H1 (cell line): ENCODE measurements around the gene RBBP8. TPM values are rescaled to one million over a fixed set of nuclear protein-coding genes. Genes with fewer than 3 reads are reported as not detected.

ENCODE experiments used
- GABPA ChIP-seq: IDR thresholded peaks from 2 replicates; pipeline ENCODE4 v1.6.1; 2011; ENCODE audit warnings: mild to moderate bottlenecking, low read length, moderate library complexity, borderline replicate concordance; ENCODE audit not compliant: insufficient read depth
- SIRT6 ChIP-seq: IDR thresholded peaks from one replicate; pipeline ENCODE4 v1.7.1; 2012; ENCODE audit warnings: low read length, inconsistent platforms
- TAF7 ChIP-seq: optimal IDR thresholded peaks from 2 replicates; pipeline ENCODE3; 2011; ENCODE audit warnings: low read depth, mild to moderate bottlenecking, inconsistent platforms, low read length, moderate library complexity, borderline replicate concordance
- USF2 ChIP-seq: IDR thresholded peaks from 2 replicates; pipeline ENCODE4 v1.6.1; 2011; ENCODE audit warnings: low read length, improper control_type of control experiment
- polyA plus RNA-seq, 7 experiments: library from polyadenylated mRNA; depleted of rRNA in 3 of 7; stranded (reverse) in 5 of 7; unstranded in 2 of 7; fragments of >200 nt in 5 of 7; fragments of 200-250 nt in 2 of 7; gene quantifications; 1 replicate in 5 of 7; 2 replicates in 1 of 7; 4 replicates in 1 of 7; pipeline versions ENCODE4 v1.2.1 to v1.2.3, GENCODE V29; 2011 to 2013; ENCODE audit warnings: missing spikeins in 2 of 7, mixed read lengths in 2 of 7
- total RNA-seq: library from RNA; stranded (reverse); fragmentation: NEBNext Ultra II Directional; extraction: Animal tissue kit (Norgen Biotek cat#: 25700); gene quantifications from 2 replicates; pipeline ENCODE4 v1.2.1, GENCODE V29; 2021

Gene RBBP8
- total and polyA plus RNA-seq, 2 of the 8 experiments (the other 6 are each of a cell fraction or from before 2014, with no cell fraction given), result 16.1 to 65.8 TPM

- TF ChIP-seq USF2 (no peak), GABPA (no peak), SIRT6 (no peak), TAF7 (no peak)
These were observed 11.4 kb upstream of the RBBP8 start (continued) for GRCh38 chr18:22921772-22922171.
